ENCODE data around the gene PRRG1.
"Not testable (repeated sequence)": the region's sequence is repeated elsewhere in the genome, so short reads cannot be mapped to it uniquely, and the experiment has no call there.

Gene PRRG1

GRCh38 chrX:37378830-37379229 is 29.7 kb downstream of the PRRG1 start:
- DNase-seq = no peak

GRCh38 chrX:37380256-37380655 is 31.1 kb downstream of the PRRG1 start:
- DNase-seq = no peak

GRCh38 chrX:37380924-37381323 is 31.8 kb downstream of the PRRG1 start:
- no peak for DNase-seq

GRCh38 chrX:37383313-37383712 is 34.1 kb downstream of the PRRG1 start:
- no peak for DNase-seq

GRCh38 chrX:37388413-37388812 is 39.2 kb downstream of the PRRG1 start:
- DNase-seq = no peak

- no peak for DNase-seq
Observed at GRCh38 chrX:37405956-37406355, 56.8 kb downstream of the PRRG1 start.

GRCh38 chrX:37407736-37408135 is 58.6 kb downstream of the PRRG1 start:
- DNase-seq = no peak

GRCh38 chrX:37409278-37409677 is 60.1 kb downstream of the PRRG1 start:
- no peak for DNase-seq

GRCh38 chrX:37420185-37420584 is 71.0 kb downstream of the PRRG1 start:
- no peak for DNase-seq

- DNase-seq = no peak
Observed at GRCh38 chrX:37420756-37421155, 71.6 kb downstream of the PRRG1 start.

GRCh38 chrX:37424000-37424429 is 74.9 kb downstream of the PRRG1 start:
- DNase-seq = no peak

- no peak for DNase-seq
Observed at GRCh38 chrX:37425370-37425769, 76.2 kb downstream of the PRRG1 start.

- DNase-seq = not testable (repeated sequence)
Observed at GRCh38 chrX:37428962-37429361, 79.8 kb downstream of the PRRG1 start.

GRCh38 chrX:37434362-37434761 is 85.2 kb downstream of the PRRG1 start:
- DNase-seq = no peak

GRCh38 chrX:37437160-37437559 is 88.0 kb downstream of the PRRG1 start:
- DNase-seq = no peak

GRCh38 chrX:37441377-37441776 is 92.2 kb downstream of the PRRG1 start:
- DNase-seq = no peak

- DNase-seq = no peak
Observed at GRCh38 chrX:37445182-37445581, 96.0 kb downstream of the PRRG1 start.

- no peak for DNase-seq
Observed at GRCh38 chrX:37453821-37454220, 104.7 kb downstream of the PRRG1 start.

GRCh38 chrX:37454537-37455285 is 105.5 kb downstream of the PRRG1 start:
- no peak for DNase-seq

- no peak for DNase-seq
Observed at GRCh38 chrX:37455381-37455780, 106.2 kb downstream of the PRRG1 start.

- DNase-seq = not testable (repeated sequence)
Observed at GRCh38 chrX:37460285-37460684, 111.1 kb downstream of the PRRG1 start.

GRCh38 chrX:37462346-37462745 is 113.2 kb downstream of the PRRG1 start:
- no peak for DNase-seq

GRCh38 chrX:37468124-37468739 is 119.1 kb downstream of the PRRG1 start:
- no peak for DNase-seq

GRCh38 chrX:37470711-37471110 is 121.5 kb downstream of the PRRG1 start:
- no peak for DNase-seq

GRCh38 chrX:37472836-37473235 is 123.7 kb downstream of the PRRG1 start:
- no peak for DNase-seq

Measured in activated CD4-positive, alpha-beta T cell treated with anti-CD3 and anti-CD28 coated beads, Interleukin-2, amount 50 U/mL, for 16 hours (primary cell).